A549 (cell line): Measurements from ENCODE around the gene HAND2. TPM values are rescaled to one million over a fixed set of nuclear protein-coding genes. Genes with fewer than 3 reads are reported as not detected.

Source experiments
- ATAC-seq, 2 experiments: fragments of 200-7000 bp in 1 of 2; fragments of >200 bp in 1 of 2; cut with Nextera tagmentation in 1 of 2; cut with Tn5 transposase in 1 of 2; 3 replicates each; pipeline versions ENCODE4 v1.8.0 to v1.9.1; 2018 to 2020; ENCODE audit warnings: mild to moderate bottlenecking in 1 of 2, moderate library complexity in 1 of 2
- CTCF ChIA-PET: fragments of 300-600 bp; sonication (Branson Sonifier 250); formaldehyde crosslinking; extraction: SDS; loops from one replicate; lab custom pipeline; 2021; ENCODE audit warnings: antibody characterized with exemption, inconsistent platforms; lab: Yijun Ruan, JAX
- POLR2A ChIA-PET: fragments of 350-600 bp; formaldehyde crosslinking; extraction: SDS; loops from one replicate; lab custom pipeline; 2021; ENCODE audit warnings: antibody characterized with exemption, inconsistent platforms; lab: Yijun Ruan, JAX
- DNase-seq, 2 experiments: peaks; one replicate each; pipeline versions ENCODE4 v3.0.0 to v3.0.0-alpha.2; 2011 to 2016; ENCODE audit warnings: low read depth in 1 of 2, low spot score in 1 of 2
- FAIRE-seq: peaks from 2 replicates; lab custom pipeline; 2011; peaks lifted over from hg19 to GRCh38; lab: Jason Lieb, UNC
- H3K27ac ChIP-seq, 2 experiments: fragments of >200 bp; sonication (Bioruptor Twin); formaldehyde crosslinking; 3 replicates each; pipeline ENCODE4 v1.5.1; 2016 to 2017
- H3K4me1 ChIP-seq: fragments of >200 bp; sonication (Bioruptor Twin); formaldehyde crosslinking; 3 replicates; pipeline ENCODE4 v1.6.1; 2016
- H3K4me2 ChIP-seq: fragments of >200 bp; sonication (Bioruptor Twin); formaldehyde crosslinking; 3 replicates; pipeline ENCODE4 v1.6.1; 2016
- H3K4me3 ChIP-seq: fragments of >200 bp; sonication (Bioruptor Twin); formaldehyde crosslinking; 3 replicates; pipeline ENCODE4 v1.5.1; 2016
- H3K9me3 ChIP-seq: fragments of >200 bp; sonication (Bioruptor Twin); formaldehyde crosslinking; 3 replicates; pipeline ENCODE4 v1.6.1; 2016
- BCL3 ChIP-seq: fragments of >200 bp; sonication (Bioruptor Twin); formaldehyde crosslinking; IDR thresholded peaks from 3 replicates; pipeline ENCODE4 v1.6.1; 2016
- CEBPB ChIP-seq, 2 experiments: fragments of >200 bp in 1 of 2; sonication (Bioruptor Twin) in 1 of 2; formaldehyde crosslinking in 1 of 2; IDR thresholded peaks; 2 replicates each; pipeline ENCODE4 v1.6.1; 2012 to 2016
- CHD2 ChIP-seq: fragments of 150-350 bp; IDR thresholded peaks from 2 replicates; pipeline ENCODE4 v1.6.1; 2014; ENCODE audit warnings: low read length; ENCODE audit not compliant: partially characterized antibody
- CHD4 ChIP-seq: fragments of 200-600 bp; sonication (generic); IDR thresholded peaks from 2 replicates; pipeline ENCODE4 v1.6.1; 2016; ENCODE audit warnings: antibody characterized with exemption, mild to moderate bottlenecking, borderline replicate concordance
- EHF ChIP-seq: fragments of 250-450 bp; sonication (Bioruptor Pico); IDR thresholded peaks from 2 replicates; pipeline ENCODE4 v1.5.0; 2020; ENCODE audit warnings: mild to moderate bottlenecking
- EHMT2 ChIP-seq: fragments of 200-600 bp; sonication (generic); IDR thresholded peaks from 2 replicates; pipeline ENCODE4 v1.6.1; 2016; ENCODE audit warnings: antibody characterized with exemption, low read depth, mild to moderate bottlenecking, moderate library complexity
- FOSL2 ChIP-seq, 2 experiments: fragments of 450-650 bp in 1 of 2; fragments of >200 bp in 1 of 2; sonication (Bioruptor Twin) in 1 of 2; formaldehyde crosslinking; IDR thresholded peaks; 2 replicates each; pipeline versions ENCODE4 v1.5.0 to v1.6.1; 2016 to 2020; ENCODE audit warnings: mild to moderate bottlenecking in 1 of 2, moderate library complexity in 1 of 2
- GATA3 ChIP-seq: IDR thresholded peaks from 2 replicates; pipeline ENCODE4 v1.6.1; 2012; ENCODE audit warnings: borderline replicate concordance
- HDAC2 ChIP-seq: fragments of 200-600 bp; sonication (generic); IDR thresholded peaks from 2 replicates; pipeline ENCODE4 v1.6.1; 2016
- HEYL ChIP-seq: fragments of 250-450 bp; sonication (Bioruptor Pico); IDR thresholded peaks from 2 replicates; pipeline ENCODE4 v1.8.0; 2021; ENCODE audit warnings: mild to moderate bottlenecking, moderate library complexity
- HOXA7 ChIP-seq: fragments of 250-450 bp; sonication (Bioruptor Pico); IDR thresholded peaks from 2 replicates; pipeline ENCODE4 v1.5.0; 2020; ENCODE audit warnings: mild to moderate bottlenecking, moderate library complexity
- HOXB13 ChIP-seq: fragments of 250-450 bp; sonication (Bioruptor Pico); IDR thresholded peaks from 2 replicates; pipeline ENCODE4 v1.5.0; 2020; ENCODE audit warnings: low read depth, mild to moderate bottlenecking, moderate library complexity
- JUN ChIP-seq, 2 experiments: fragments of >200 bp; sonication (Bioruptor Twin); formaldehyde crosslinking; IDR thresholded peaks; 2 replicates in 1 of 2; 3 replicates in 1 of 2; pipeline ENCODE4 v1.6.1; 2016 to 2017
- JUNB ChIP-seq: fragments of >200 bp; sonication (Bioruptor Twin); formaldehyde crosslinking; IDR thresholded peaks from 2 replicates; pipeline ENCODE4 v1.6.1; 2016
- KDM1A ChIP-seq: fragments of 200-600 bp; sonication (generic); IDR thresholded peaks from 2 replicates; pipeline ENCODE4 v1.6.1; 2016; ENCODE audit warnings: low read depth, mild to moderate bottlenecking
- KDM5A ChIP-seq: fragments of 200-600 bp; sonication (generic); IDR thresholded peaks from 2 replicates; pipeline ENCODE4 v1.6.1; 2016; ENCODE audit warnings: antibody characterized with exemption, mild to moderate bottlenecking
- MAFK ChIP-seq: fragments of 450-650 bp; IDR thresholded peaks from 2 replicates; pipeline ENCODE4 v1.6.1; 2014; ENCODE audit not compliant: partially characterized antibody
- PHF8 ChIP-seq: fragments of 200-600 bp; sonication (generic); IDR thresholded peaks from 2 replicates; pipeline ENCODE4 v1.6.1; 2016; ENCODE audit warnings: low read depth, mild to moderate bottlenecking, antibody characterized with exemption, moderate library complexity, borderline replicate concordance
- RAD21 ChIP-seq, 2 experiments: fragments of >200 bp in 1 of 2; sonication (Bioruptor Twin) in 1 of 2; formaldehyde crosslinking in 1 of 2; IDR thresholded peaks in 1 of 2; conservative IDR thresholded peaks in 1 of 2; 2 replicates in 1 of 2; 3 replicates in 1 of 2; pipeline ENCODE4 v1.6.1; 2012 to 2018; ENCODE audit warnings: inconsistent platforms in 1 of 2
- RCOR1 ChIP-seq: fragments of 150-350 bp; IDR thresholded peaks from 2 replicates; pipeline ENCODE4 v1.6.1; 2014; ENCODE audit warnings: antibody characterized with exemption, low read length, low read depth
- RFX5 ChIP-seq: fragments of 450-650 bp; IDR thresholded peaks from 2 replicates; pipeline ENCODE4 v1.7.1; 2014; ENCODE audit warnings: antibody characterized with exemption, mild to moderate bottlenecking, moderate library complexity
- SMC3 ChIP-seq: fragments of >200 bp; sonication (Bioruptor Twin); formaldehyde crosslinking; IDR thresholded peaks from 3 replicates; pipeline ENCODE4 v1.6.1; 2018; ENCODE audit warnings: inconsistent platforms
- TFCP2L1 ChIP-seq: fragments of 250-450 bp; sonication (Bioruptor Pico); IDR thresholded peaks from 2 replicates; pipeline ENCODE4 v1.5.0; 2021; ENCODE audit warnings: mild to moderate bottlenecking
- ZC3H11A ChIP-seq: fragments of 450-650 bp; IDR thresholded peaks from 2 replicates; pipeline ENCODE4 v1.6.1; 2014; ENCODE audit warnings: antibody characterized with exemption, mild to moderate bottlenecking
- ZFP36 ChIP-seq: fragments of 450-650 bp; IDR thresholded peaks from 2 replicates; pipeline ENCODE4 v1.6.1; 2014; ENCODE audit warnings: borderline replicate concordance; ENCODE audit not compliant: partially characterized antibody
- ZNF302 ChIP-seq: fragments of 250-450 bp; sonication (Bioruptor Pico); IDR thresholded peaks from 2 replicates; pipeline ENCODE4 v1.9.0; 2021; ENCODE audit warnings: inconsistent platforms, mild to moderate bottlenecking, moderate library complexity
- WGBS: methylation state at CpG from one replicate; pipeline ENCODE4 v1.1.6; 2017; ENCODE audit errors: missing lambda C conversion rate; 5-methylcytosine and 5-hydroxymethylcytosine counted together
- polyA plus RNA-seq, 4 experiments: library from polyadenylated mRNA; depleted of rRNA in 3 of 4; stranded (reverse); fragments of >200 nt; fragmentation: RNase III in 1 of 4; extraction: RNeasy Plus Mini Kit Qiagen cat#74134 plus additional on column Dnase treatment in 1 of 4; gene quantifications; 2 replicates in 3 of 4; 3 replicates in 1 of 4; pipeline ENCODE4 v1.2.3, GENCODE V29; 2011 to 2017
- TF ChIP-seq, protein P1 (sequence below): fragments of 250-450 bp; sonication (Bioruptor Pico); IDR thresholded peaks from 2 replicates; pipeline ENCODE4 v1.5.0; 2020; ENCODE audit warnings: low read depth, mild to moderate bottlenecking, moderate library complexity
- TF ChIP-seq, protein P2 (sequence below): fragments of 150-350 bp; IDR thresholded peaks from 2 replicates; pipeline ENCODE4 v1.6.1; 2014; ENCODE audit warnings: low read depth, mild to moderate bottlenecking, low read length

The HAND2 gene
- polyA plus RNA-seq, 2 of the 4 experiments (the other 2 are of a cell fraction): 0.44 to 0.63 TPM

- POLR2A ChIA-PET: no interaction called here
- CTCF ChIA-PET: no interaction called here
- Histone ChIP-seq H3K27ac (no peak overlapping the region), H3K9me3 (no peaks in the 10 kb centered on the region), H3K4me2 (no peak overlapping the region), H3K4me1 (no peaks in the 10 kb centered on the region), H3K4me3 (no peak overlapping the region)
- no peak for DNase-seq
- no peak for TF ChIP-seq CHD2
- TF ChIP-seq ZC3H11A: no peak
- no peak for TF ChIP-seq KDM5A
- no peak for TF ChIP-seq CEBPB (IDR thresholded peaks at IDR 0.05)
- no peak for TF ChIP-seq KDM1A
- no peak for TF ChIP-seq BCL3
- TF ChIP-seq HOXB13 (CRISPR knock-in tag): no peak
- TF ChIP-seq JUNB: no peak
- no peak for TF ChIP-seq RFX5
- ATAC-seq: no peak
- no peak for FAIRE-seq
- 89% methylated on average over 25 of the region's 42 CpGs for WGBS
Observed at GRCh38 chr4:173518425-173519102, 11.5 kb downstream of the HAND2 start.

DNA sequence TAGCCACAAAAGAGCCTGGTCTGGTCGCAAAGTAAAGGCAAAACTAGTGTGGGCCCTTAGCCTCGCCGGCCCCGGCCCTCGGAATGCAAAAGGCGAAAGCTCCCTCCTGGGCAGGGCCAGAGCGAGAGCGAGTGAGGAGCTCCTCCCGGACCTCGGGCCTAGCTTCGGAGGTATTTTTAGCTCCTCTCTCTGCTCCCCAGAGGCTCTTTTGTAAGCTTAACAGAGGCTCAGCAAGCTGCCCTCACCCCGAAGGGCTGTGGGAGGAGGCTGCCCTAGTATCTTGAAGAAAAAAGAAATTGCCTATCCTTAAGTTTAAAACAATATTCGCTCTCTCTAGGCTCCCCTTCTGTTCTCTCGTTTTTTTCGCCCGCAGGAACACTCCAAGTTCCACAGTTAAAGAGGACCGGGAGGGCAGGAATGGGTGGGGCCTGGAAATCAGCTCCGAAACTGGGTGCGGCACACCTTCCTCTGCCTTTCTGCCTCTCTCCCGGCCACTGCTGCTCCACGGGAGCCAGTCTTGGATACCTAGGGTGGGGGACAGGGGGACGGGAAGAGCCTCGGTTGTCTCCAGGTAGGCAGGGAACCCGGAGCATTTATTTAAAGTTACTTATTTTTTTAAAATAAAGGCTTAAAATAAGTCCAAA lies 12.1 kb downstream of the HAND2 start:
- DNase-seq: no peak
- POLR2A ChIA-PET: no interaction called here
- no peak for FAIRE-seq
- no peak for ATAC-seq
- no peaks in the 10 kb centered on the region for H3K9me3 ChIP-seq
- TF ChIP-seq, protein P1, sequence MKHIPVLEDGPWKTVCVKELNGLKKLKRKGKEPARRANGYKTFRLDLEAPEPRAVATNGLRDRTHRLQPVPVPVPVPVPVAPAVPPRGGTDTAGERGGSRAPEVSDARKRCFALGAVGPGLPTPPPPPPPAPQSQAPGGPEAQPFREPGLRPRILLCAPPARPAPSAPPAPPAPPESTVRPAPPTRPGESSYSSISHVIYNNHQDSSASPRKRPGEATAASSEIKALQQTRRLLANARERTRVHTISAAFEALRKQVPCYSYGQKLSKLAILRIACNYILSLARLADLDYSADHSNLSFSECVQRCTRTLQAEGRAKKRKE (CRISPR knock-in tag): no peak
- TF ChIP-seq SMC3 (no peak), CHD4 (no peak)
- CTCF ChIA-PET: no interaction called here
- no peak overlapping the region for H3K27ac ChIP-seq
- H3K4me2 ChIP-seq: no peak overlapping the region
- no peaks in the 10 kb centered on the region for H3K4me1 ChIP-seq
- no peak overlapping the region for H3K4me3 ChIP-seq
- WGBS: 70% methylated on average over 24 of the region's 24 CpGs

GRCh38 chr4:173516621-173517524 lies 13.2 kb downstream of the HAND2 start:
- WGBS: 81% methylated on average over 48 of the region's 48 CpGs
- ChIA-PET CTCF (no interaction called here), POLR2A (no interaction called here)
- no peak overlapping the region for H3K4me2 ChIP-seq
- H3K4me1 ChIP-seq: no peaks in the 10 kb centered on the region
- H3K4me3 ChIP-seq: no peak overlapping the region
- no peaks in the 10 kb centered on the region for H3K9me3 ChIP-seq
- TF ChIP-seq RCOR1 (no peak), ZNF302 (CRISPR knock-in tag) (no peak), CHD4 (no peak), HOXA7 (CRISPR knock-in tag) (no peak), JUN (IDR thresholded peaks at IDR 0.05) (no peak), HOXB13 (CRISPR knock-in tag) (no peak), PHF8 (no peak), HDAC2 (no peak), FOSL2 (IDR thresholded peaks at IDR 0.05) (no peak), FOSL2 (CRISPR knock-in tag; IDR thresholded peaks at IDR 0.05) (no peak), EHMT2 (no peak), MAFK (no peak), EHF (no peak), TFCP2L1 (CRISPR knock-in tag) (no peak), GATA3 (no peak), HEYL (CRISPR knock-in tag) (no peak), RAD21 (conservative IDR thresholded peaks at IDR 0.05 in 1 of 2, IDR thresholded peaks at IDR 0.05 in 1 of 2) (no peak), ZFP36 (no peak)
- TF ChIP-seq, protein P2, sequence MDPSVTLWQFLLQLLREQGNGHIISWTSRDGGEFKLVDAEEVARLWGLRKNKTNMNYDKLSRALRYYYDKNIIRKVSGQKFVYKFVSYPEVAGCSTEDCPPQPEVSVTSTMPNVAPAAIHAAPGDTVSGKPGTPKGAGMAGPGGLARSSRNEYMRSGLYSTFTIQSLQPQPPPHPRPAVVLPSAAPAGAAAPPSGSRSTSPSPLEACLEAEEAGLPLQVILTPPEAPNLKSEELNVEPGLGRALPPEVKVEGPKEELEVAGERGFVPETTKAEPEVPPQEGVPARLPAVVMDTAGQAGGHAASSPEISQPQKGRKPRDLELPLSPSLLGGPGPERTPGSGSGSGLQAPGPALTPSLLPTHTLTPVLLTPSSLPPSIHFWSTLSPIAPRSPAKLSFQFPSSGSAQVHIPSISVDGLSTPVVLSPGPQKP: no peak
- ATAC-seq: no peak
- FAIRE-seq: no peak
- no peak for DNase-seq
- H3K27ac ChIP-seq: no peak overlapping the region
